WERI-Rb-1 (cell line): ENCODE results near the gene HTR2C.
"Not testable (repeated sequence)": the region's sequence is repeated elsewhere in the genome, so short reads cannot be mapped to it uniquely, and the experiment has no call there.

Source experiments
- DNase-seq: peaks from one replicate; pipeline ENCODE4 v3.0.0-alpha.2; 2020
- H3K27ac ChIP-seq: fragments of 250-450 bp; sonication (Bioruptor Pico); 2 replicates; pipeline ENCODE4 v1.5.1; 2020; ENCODE audit warnings: mild to moderate bottlenecking, moderate library complexity
- H3K27me3 ChIP-seq: fragments of 250-450 bp; sonication (Bioruptor Pico); 2 replicates; pipeline ENCODE4 v1.5.1; 2021; ENCODE audit warnings: mild to moderate bottlenecking, low read depth, moderate library complexity; ENCODE audit not compliant: insufficient read depth, severe bottlenecking
- H3K36me3 ChIP-seq: fragments of 250-450 bp; sonication (Bioruptor Pico); 2 replicates; pipeline ENCODE4 v1.5.1; 2020; ENCODE audit warnings: mild to moderate bottlenecking, moderate library complexity
- H3K4me3 ChIP-seq: 2 replicates; pipeline ENCODE4 v1.5.1; 2011; ENCODE audit warnings: low read depth, mild to moderate bottlenecking, control low read depth, low read length
- H3K9me3 ChIP-seq: fragments of 250-450 bp; sonication (Bioruptor Pico); 2 replicates; pipeline ENCODE4 v1.5.1; 2021; ENCODE audit warnings: mild to moderate bottlenecking, moderate library complexity; ENCODE audit not compliant: severe bottlenecking
- CTCF ChIP-seq: IDR thresholded peaks from 2 replicates; pipeline ENCODE4 v1.5.1; 2011; ENCODE audit warnings: low read depth, mild to moderate bottlenecking, control low read depth, inconsistent platforms, low read length

HTR2C gene

DNA sequence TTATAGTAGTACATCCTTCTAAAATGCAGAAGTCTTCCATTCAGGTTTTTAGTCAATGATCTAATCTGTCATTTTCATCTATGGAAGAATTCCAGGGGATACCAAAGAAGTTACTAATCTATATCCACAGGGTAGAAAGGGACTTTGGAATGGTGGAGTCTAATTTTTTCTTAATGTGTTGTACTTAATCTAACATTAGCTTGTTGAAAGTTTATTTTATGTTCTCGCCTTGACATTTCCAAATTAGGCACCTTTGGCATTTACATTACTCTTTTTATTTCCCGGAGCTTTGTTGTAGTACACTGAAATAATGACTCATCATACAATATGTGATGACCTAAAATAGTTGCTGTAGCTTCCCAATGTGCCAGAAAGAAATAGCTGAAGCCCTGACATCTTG is 91.5 kb downstream of the HTR2C start:
- no peak for DNase-seq
- no peak overlapping the region for H3K4me3 ChIP-seq
- TF ChIP-seq CTCF, result no peak
- H3K9me3 ChIP-seq, result no peaks in the 10 kb centered on the region
- H3K27ac ChIP-seq, result no peak overlapping the region
- H3K36me3 ChIP-seq, result no peaks in the 10 kb centered on the region
- peaks cover 49% of the 10 kb centered on the region for H3K27me3 ChIP-seq

DNA sequence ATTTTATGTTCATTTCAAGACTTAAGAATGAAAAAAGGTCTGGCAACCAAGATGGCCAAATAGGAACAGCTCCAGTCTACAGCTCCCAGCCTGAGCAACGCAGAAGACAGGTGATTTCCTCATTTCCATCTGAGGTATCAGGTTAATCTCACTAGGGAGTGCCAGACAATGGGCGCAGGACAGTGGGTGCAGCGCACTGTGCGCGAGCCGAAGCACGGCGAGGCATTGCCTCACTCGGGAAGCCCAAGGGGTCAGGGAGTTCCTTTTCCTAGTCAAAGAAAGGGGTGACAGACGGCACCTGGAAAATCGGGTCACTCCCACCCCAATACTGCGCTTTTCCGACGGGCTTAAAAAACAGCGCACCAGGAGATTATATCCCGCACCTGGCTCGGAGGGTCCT is 116.6 kb downstream of the HTR2C start:
- not testable (repeated sequence) for H3K36me3 ChIP-seq, H3K27ac ChIP-seq, DNase-seq, H3K4me3 ChIP-seq, H3K9me3 ChIP-seq
- peaks cover 46% of the 10 kb centered on the region for H3K27me3 ChIP-seq

- H3K27ac ChIP-seq, result no peak overlapping the region
- no peak for DNase-seq
- TF ChIP-seq CTCF, result no peak
- no peaks in the 10 kb centered on the region for H3K9me3 ChIP-seq
- H3K27me3 ChIP-seq, result peaks cover 40% of the 10 kb centered on the region
- no peak overlapping the region for H3K4me3 ChIP-seq
- no peaks in the 10 kb centered on the region for H3K36me3 ChIP-seq
Observed at GRCh38 chrX:114709406-114709805, 125.5 kb downstream of the HTR2C start.

- no peak for DNase-seq
- H3K4me3 ChIP-seq, result no peak overlapping the region
- H3K27me3 ChIP-seq, result peaks cover 50% of the 10 kb centered on the region
- H3K27ac ChIP-seq, result no peak overlapping the region
- no peak for TF ChIP-seq CTCF
- no peaks in the 10 kb centered on the region for H3K36me3 ChIP-seq
- H3K9me3 ChIP-seq, result no peaks in the 10 kb centered on the region
Observed at GRCh38 chrX:114710571-114710970, 126.7 kb downstream of the HTR2C start.

GRCh38 chrX:114712466-114712865 is 128.6 kb downstream of the HTR2C start:
- Histone ChIP-seq H3K27me3 (peaks cover 60% of the 10 kb centered on the region), H3K36me3 (no peaks in the 10 kb centered on the region), H3K27ac (no peak overlapping the region), H3K4me3 (no peak overlapping the region), H3K9me3 (no peaks in the 10 kb centered on the region)
- no peak for TF ChIP-seq CTCF
- DNase-seq, result no peak

DNA sequence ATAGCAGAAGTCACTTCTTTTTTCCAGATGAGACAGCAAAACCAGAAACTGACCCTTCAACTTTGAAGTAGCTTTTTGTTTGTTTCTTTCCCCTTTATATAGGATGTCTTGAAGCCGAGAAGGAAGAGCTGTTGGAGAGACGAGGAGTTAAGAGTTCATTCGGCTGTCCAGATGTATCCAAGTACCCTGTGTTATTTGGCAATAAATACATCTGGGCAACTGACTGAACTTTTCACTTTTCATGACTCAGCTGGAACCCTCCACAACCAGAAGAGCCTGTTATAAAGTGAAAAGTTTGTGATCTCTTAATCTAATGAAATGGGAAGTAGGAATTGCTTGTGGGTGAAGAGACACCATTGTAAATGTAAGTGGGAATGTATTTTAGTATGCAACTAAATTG is 131.2 kb downstream of the HTR2C start:
- H3K27me3 ChIP-seq, result peaks cover 53% of the 10 kb centered on the region
- no peak overlapping the region for H3K27ac ChIP-seq
- TF ChIP-seq CTCF, result no peak
- no peaks in the 10 kb centered on the region for H3K36me3 ChIP-seq
- no peak for DNase-seq
- no peak overlapping the region for H3K4me3 ChIP-seq
- H3K9me3 ChIP-seq, result no peaks in the 10 kb centered on the region
